ENCODE measurements around the gene ENTPD1. TPM values are rescaled to one million over a fixed set of nuclear protein-coding genes. Genes with fewer than 3 reads are reported as not detected.
"Not testable (repeated sequence)": the region's sequence is repeated elsewhere in the genome, so short reads cannot be mapped to it uniquely, and the experiment has no call there.

Gene ENTPD1
- total and polyA plus RNA-seq, 2 donors (not counting 1 experiment from before 2014, with no cell fraction given), result 0.47 to 3.3 TPM

DNA sequence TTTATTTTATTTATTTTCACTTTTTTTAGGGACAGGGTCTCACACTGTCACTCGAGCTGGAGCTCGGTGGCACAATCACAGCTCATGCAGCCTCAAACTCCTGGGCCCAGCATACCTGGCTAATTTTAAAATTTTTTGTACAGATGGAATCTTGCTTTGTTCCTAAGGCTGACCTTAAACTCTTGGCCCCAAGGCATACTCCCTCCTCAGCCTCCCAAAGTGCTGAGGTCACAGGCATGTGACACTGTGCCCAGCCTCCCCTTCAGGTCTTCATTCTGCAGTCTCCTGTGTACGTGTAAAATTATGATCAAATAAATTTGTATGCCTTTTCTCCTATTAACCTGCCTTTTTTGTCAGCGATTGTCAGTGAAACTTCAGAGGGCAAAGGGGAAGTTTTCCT lies 44.5 kb upstream of the ENTPD1 start:
- no peak for DNase-seq (ENCODE audit: low read depth in 2 of 2)
- H3K27ac ChIP-seq (ENCODE audit: insufficient read depth, low read length), result no peak overlapping the region
- H3K27me3 ChIP-seq (ENCODE audit: control insufficient read depth, insufficient read depth, low read length), result no peaks in the 10 kb centered on the region
- no peaks in the 10 kb centered on the region for H3K9me3 ChIP-seq (ENCODE audit: control insufficient read depth, insufficient read depth, low read depth, low read length)
- H3K36me3 ChIP-seq (ENCODE audit: control insufficient read depth, insufficient read depth, low read length), result no peaks in the 10 kb centered on the region
- TF ChIP-seq EZH2 (IDR thresholded peaks at IDR 0.05; ENCODE audit: low read length, missing control alignments), result no peak
- TF ChIP-seq, protein P1, sequence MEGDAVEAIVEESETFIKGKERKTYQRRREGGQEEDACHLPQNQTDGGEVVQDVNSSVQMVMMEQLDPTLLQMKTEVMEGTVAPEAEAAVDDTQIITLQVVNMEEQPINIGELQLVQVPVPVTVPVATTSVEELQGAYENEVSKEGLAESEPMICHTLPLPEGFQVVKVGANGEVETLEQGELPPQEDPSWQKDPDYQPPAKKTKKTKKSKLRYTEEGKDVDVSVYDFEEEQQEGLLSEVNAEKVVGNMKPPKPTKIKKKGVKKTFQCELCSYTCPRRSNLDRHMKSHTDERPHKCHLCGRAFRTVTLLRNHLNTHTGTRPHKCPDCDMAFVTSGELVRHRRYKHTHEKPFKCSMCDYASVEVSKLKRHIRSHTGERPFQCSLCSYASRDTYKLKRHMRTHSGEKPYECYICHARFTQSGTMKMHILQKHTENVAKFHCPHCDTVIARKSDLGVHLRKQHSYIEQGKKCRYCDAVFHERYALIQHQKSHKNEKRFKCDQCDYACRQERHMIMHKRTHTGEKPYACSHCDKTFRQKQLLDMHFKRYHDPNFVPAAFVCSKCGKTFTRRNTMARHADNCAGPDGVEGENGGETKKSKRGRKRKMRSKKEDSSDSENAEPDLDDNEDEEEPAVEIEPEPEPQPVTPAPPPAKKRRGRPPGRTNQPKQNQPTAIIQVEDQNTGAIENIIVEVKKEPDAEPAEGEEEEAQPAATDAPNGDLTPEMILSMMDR (conservative IDR thresholded peaks at IDR 0.05 in 1 of 2, IDR thresholded peaks at IDR 0.05 in 1 of 2; ENCODE audit: low read depth in 1 of 2, low read length in 2 of 2), result no peak
- no peak overlapping the region for H2AFZ ChIP-seq (ENCODE audit: low read length)
- no peaks in the 10 kb centered on the region for H3K79me2 ChIP-seq (ENCODE audit: control insufficient read depth, insufficient read depth, low read length)
- no peak overlapping the region for H3K4me2 ChIP-seq (ENCODE audit: extremely low read depth, insufficient read depth, low read length)
- no peaks in the 10 kb centered on the region for H3K4me1 ChIP-seq (ENCODE audit: control insufficient read depth, extremely low read depth, insufficient read depth, low read length)
- no peak overlapping the region for H3K4me3 ChIP-seq (replicated peaks in 1 of 4; ENCODE audit: control extremely low read depth in 1 of 4, insufficient read depth in 1 of 4, low read depth in 3 of 4, low read length in 4 of 4)
- H3K9ac ChIP-seq (ENCODE audit: insufficient read depth, low read length), result no peak overlapping the region
- no peaks in the 10 kb centered on the region for H4K20me1 ChIP-seq (ENCODE audit: control insufficient read depth, extremely low read depth, insufficient read depth, low read length)

DNA sequence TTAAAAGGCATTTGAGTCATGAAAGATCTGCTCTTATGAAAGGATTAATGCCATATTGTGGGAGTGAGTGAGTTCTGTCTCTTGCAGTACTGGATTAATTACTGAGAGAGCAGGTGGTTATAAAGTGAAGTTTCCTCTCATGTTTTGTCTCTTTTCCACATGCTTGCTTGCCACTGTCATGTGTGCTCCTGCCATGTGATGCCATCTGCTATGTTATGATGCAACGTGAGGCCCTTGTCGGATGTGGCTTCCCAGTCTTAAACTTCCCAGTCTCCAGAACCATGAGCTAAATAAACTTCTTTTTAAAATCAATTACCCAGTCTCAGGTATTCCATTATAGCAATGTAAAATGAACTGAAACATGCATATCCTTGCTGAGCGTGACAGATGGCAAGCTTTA lies 39.5 kb upstream of the ENTPD1 start:
- H3K4me3 ChIP-seq (replicated peaks in 1 of 4; ENCODE audit: control extremely low read depth in 1 of 4, insufficient read depth in 1 of 4, low read depth in 3 of 4, low read length in 4 of 4), result no peak overlapping the region
- H3K4me1 ChIP-seq (ENCODE audit: control insufficient read depth, extremely low read depth, insufficient read depth, low read length), result no peaks in the 10 kb centered on the region
- H3K27ac ChIP-seq (ENCODE audit: insufficient read depth, low read length), result no peak overlapping the region
- no peak overlapping the region for H2AFZ ChIP-seq (ENCODE audit: low read length)
- H3K9ac ChIP-seq (ENCODE audit: insufficient read depth, low read length), result no peak overlapping the region
- H3K27me3 ChIP-seq (ENCODE audit: control insufficient read depth, insufficient read depth, low read length), result no peaks in the 10 kb centered on the region
- H3K79me2 ChIP-seq (ENCODE audit: control insufficient read depth, insufficient read depth, low read length), result no peaks in the 10 kb centered on the region
- no peak overlapping the region for H3K4me2 ChIP-seq (ENCODE audit: extremely low read depth, insufficient read depth, low read length)
- no peaks in the 10 kb centered on the region for H3K36me3 ChIP-seq (ENCODE audit: control insufficient read depth, insufficient read depth, low read length)
- TF ChIP-seq, protein P1 (conservative IDR thresholded peaks at IDR 0.05 in 1 of 2, IDR thresholded peaks at IDR 0.05 in 1 of 2; ENCODE audit: low read depth in 1 of 2, low read length in 2 of 2), result no peak
- no peak for TF ChIP-seq EZH2 (IDR thresholded peaks at IDR 0.05; ENCODE audit: low read length, missing control alignments)
- DNase-seq (ENCODE audit: low read depth in 2 of 2), result no peak
- H3K9me3 ChIP-seq (ENCODE audit: control insufficient read depth, insufficient read depth, low read depth, low read length), result no peaks in the 10 kb centered on the region
- no peaks in the 10 kb centered on the region for H4K20me1 ChIP-seq (ENCODE audit: control insufficient read depth, extremely low read depth, insufficient read depth, low read length)

DNA sequence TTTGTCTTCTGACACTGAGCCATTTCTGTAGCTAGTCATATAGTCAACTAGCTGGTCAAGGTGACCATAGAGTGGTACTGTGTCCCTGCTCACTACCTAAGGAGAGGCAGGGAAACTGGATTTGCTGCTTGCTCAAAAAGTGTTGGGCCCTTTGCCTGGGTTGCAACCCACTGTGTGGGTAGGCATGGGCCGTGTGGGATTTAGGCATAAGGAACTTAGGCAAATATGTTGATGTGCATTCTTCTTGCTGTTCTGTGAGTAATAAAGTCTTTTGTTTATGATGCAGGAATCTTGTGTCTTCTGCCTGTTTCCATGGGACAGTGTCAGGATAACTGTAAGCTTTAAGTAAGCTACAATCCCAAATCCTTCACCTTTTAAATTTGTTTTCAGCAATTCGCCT lies 39.1 kb upstream of the ENTPD1 start:
- Histone ChIP-seq H3K4me1 (ENCODE audit: control insufficient read depth, extremely low read depth, insufficient read depth, low read length) (no peaks in the 10 kb centered on the region), H3K27me3 (ENCODE audit: control insufficient read depth, insufficient read depth, low read length) (no peaks in the 10 kb centered on the region), H3K4me2 (ENCODE audit: extremely low read depth, insufficient read depth, low read length) (no peak overlapping the region), H4K20me1 (ENCODE audit: control insufficient read depth, extremely low read depth, insufficient read depth, low read length) (no peaks in the 10 kb centered on the region), H2AFZ (ENCODE audit: low read length) (no peak overlapping the region), H3K27ac (ENCODE audit: insufficient read depth, low read length) (no peak overlapping the region), H3K9me3 (ENCODE audit: control insufficient read depth, insufficient read depth, low read depth, low read length) (no peaks in the 10 kb centered on the region), H3K36me3 (ENCODE audit: control insufficient read depth, insufficient read depth, low read length) (no peaks in the 10 kb centered on the region), H3K79me2 (ENCODE audit: control insufficient read depth, insufficient read depth, low read length) (no peaks in the 10 kb centered on the region), H3K9ac (ENCODE audit: insufficient read depth, low read length) (no peak overlapping the region), H3K4me3 (replicated peaks in 1 of 4; ENCODE audit: control extremely low read depth in 1 of 4, insufficient read depth in 1 of 4, low read depth in 3 of 4, low read length in 4 of 4) (no peak overlapping the region)
- TF ChIP-seq EZH2 (IDR thresholded peaks at IDR 0.05; ENCODE audit: low read length, missing control alignments), result no peak
- TF ChIP-seq, protein P1 (conservative IDR thresholded peaks at IDR 0.05 in 1 of 2, IDR thresholded peaks at IDR 0.05 in 1 of 2; ENCODE audit: low read depth in 1 of 2, low read length in 2 of 2), result no peak
- DNase-seq (ENCODE audit: low read depth in 2 of 2), result no peak

DNA sequence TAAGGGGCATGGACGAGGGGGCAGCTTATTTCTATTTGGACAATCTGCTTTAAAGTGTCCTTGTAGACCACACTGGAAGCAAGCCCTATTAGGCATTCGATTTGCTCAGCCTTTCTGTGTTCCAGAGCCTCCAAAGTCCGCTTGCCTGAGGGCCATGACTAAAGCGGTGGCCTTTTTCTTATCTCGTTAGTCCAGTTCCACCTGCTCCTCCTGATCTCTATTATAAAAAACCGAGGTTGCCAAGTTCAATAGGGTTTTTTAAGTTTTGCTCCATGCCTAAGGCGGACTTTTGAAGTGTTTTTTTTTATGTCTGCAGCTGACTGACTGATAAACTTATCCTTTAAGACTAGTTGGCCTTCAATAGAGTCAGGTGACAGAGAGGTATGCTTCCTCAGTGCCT lies 35.2 kb upstream of the ENTPD1 start:
- H3K9me3 ChIP-seq (ENCODE audit: control insufficient read depth, insufficient read depth, low read depth, low read length); H3K4me3 ChIP-seq (replicated peaks in 1 of 4; ENCODE audit: control extremely low read depth in 1 of 4, insufficient read depth in 1 of 4, low read depth in 3 of 4, low read length in 4 of 4); DNase-seq (ENCODE audit: low read depth in 2 of 2); H3K27ac ChIP-seq (ENCODE audit: insufficient read depth, low read length); H3K79me2 ChIP-seq (ENCODE audit: control insufficient read depth, insufficient read depth, low read length); H3K4me2 ChIP-seq (ENCODE audit: extremely low read depth, insufficient read depth, low read length); H2AFZ ChIP-seq (ENCODE audit: low read length); H3K4me1 ChIP-seq (ENCODE audit: control insufficient read depth, extremely low read depth, insufficient read depth, low read length); H3K27me3 ChIP-seq (ENCODE audit: control insufficient read depth, insufficient read depth, low read length); H4K20me1 ChIP-seq (ENCODE audit: control insufficient read depth, extremely low read depth, insufficient read depth, low read length); H3K36me3 ChIP-seq (ENCODE audit: control insufficient read depth, insufficient read depth, low read length); H3K9ac ChIP-seq (ENCODE audit: insufficient read depth, low read length): not testable (repeated sequence)

- H3K36me3 ChIP-seq (ENCODE audit: control insufficient read depth, insufficient read depth, low read length); H3K4me3 ChIP-seq (replicated peaks in 1 of 4; ENCODE audit: control extremely low read depth in 1 of 4, insufficient read depth in 1 of 4, low read depth in 3 of 4, low read length in 4 of 4); H3K27me3 ChIP-seq (ENCODE audit: control insufficient read depth, insufficient read depth, low read length); H3K4me2 ChIP-seq (ENCODE audit: extremely low read depth, insufficient read depth, low read length); DNase-seq (ENCODE audit: low read depth in 2 of 2); H3K9me3 ChIP-seq (ENCODE audit: control insufficient read depth, insufficient read depth, low read depth, low read length); H3K79me2 ChIP-seq (ENCODE audit: control insufficient read depth, insufficient read depth, low read length); H3K4me1 ChIP-seq (ENCODE audit: control insufficient read depth, extremely low read depth, insufficient read depth, low read length); H4K20me1 ChIP-seq (ENCODE audit: control insufficient read depth, extremely low read depth, insufficient read depth, low read length); H3K27ac ChIP-seq (ENCODE audit: insufficient read depth, low read length); H2AFZ ChIP-seq (ENCODE audit: low read length); H3K9ac ChIP-seq (ENCODE audit: insufficient read depth, low read length): not testable (repeated sequence)
Measured at GRCh38 chr10:95722496-95722895, 33.5 kb upstream of the ENTPD1 start.

Measured in fibroblast of lung (primary cell).